Mesendoderm (in vitro differentiated cells): ENCODE results near the gene KLHL17.

ENCODE experiments used
- DNase-seq: peaks from one replicate; pipeline ENCODE4 v3.0.0; 2013
- H2AK5ac ChIP-seq: 2 replicates; pipeline ENCODE4 v1.6.1; 2013; ENCODE audit warnings: low read length, inconsistent platforms
- H2BK120ac ChIP-seq: 2 replicates; pipeline ENCODE4 v1.6.1; 2013; ENCODE audit warnings: low read depth, mild to moderate bottlenecking, low read length, moderate library complexity, mixed read lengths
- H2BK15ac ChIP-seq: replicated peaks from 2 replicates; pipeline ENCODE4 v1.6.1; 2013; ENCODE audit warnings: low read depth, mild to moderate bottlenecking, moderate library complexity
- H2BK5ac ChIP-seq: 2 replicates; pipeline ENCODE4 v1.6.1; 2013; ENCODE audit warnings: low read length, inconsistent platforms
- H3K18ac ChIP-seq: 2 replicates; pipeline ENCODE4 v1.6.1; 2013; ENCODE audit warnings: mild to moderate bottlenecking, low read length, mixed read lengths
- H3K23ac ChIP-seq: one replicate; pipeline ENCODE4 v1.6.1; 2013; ENCODE audit warnings: low read length
- H3K27ac ChIP-seq: 2 replicates; pipeline ENCODE4 v1.5.1; 2013; ENCODE audit warnings: low read depth, mild to moderate bottlenecking, inconsistent platforms, low read length, moderate library complexity
- H3K27me3 ChIP-seq: 2 replicates; pipeline ENCODE4 v1.6.1; 2013; ENCODE audit warnings: low read length, control low read depth, mild to moderate bottlenecking, inconsistent platforms; ENCODE audit not compliant: insufficient read depth, poor library complexity
- H3K36me3 ChIP-seq: 2 replicates; pipeline ENCODE4 v1.6.1; 2013; ENCODE audit warnings: low read length, inconsistent platforms; ENCODE audit not compliant: control insufficient read depth, insufficient read depth
- H3K4ac ChIP-seq: one replicate; pipeline ENCODE4 v1.6.1; 2013; ENCODE audit warnings: low read depth, mild to moderate bottlenecking, low read length, moderate library complexity
- H3K4me1 ChIP-seq: 2 replicates; pipeline ENCODE4 v1.6.1; 2013; ENCODE audit warnings: low read depth, low read length, inconsistent platforms; ENCODE audit not compliant: control insufficient read depth
- H3K4me2 ChIP-seq: 2 replicates; pipeline ENCODE4 v1.6.1; 2013; ENCODE audit warnings: low read length
- H3K4me3 ChIP-seq: 2 replicates; pipeline ENCODE4 v1.5.1; 2013; ENCODE audit warnings: mild to moderate bottlenecking, low read length
- H3K56ac ChIP-seq: one replicate; pipeline ENCODE4 v1.6.1; 2013; ENCODE audit warnings: low read length
- H3K79me1 ChIP-seq: 2 replicates; pipeline ENCODE4 v1.6.1; 2013; ENCODE audit warnings: low read length, inconsistent platforms
- H3K79me2 ChIP-seq: 2 replicates; pipeline ENCODE4 v1.6.1; 2013; ENCODE audit warnings: mild to moderate bottlenecking, low read length; ENCODE audit not compliant: control insufficient read depth, insufficient read depth
- H3K9ac ChIP-seq: 2 replicates; pipeline ENCODE4 v1.6.1; 2013; ENCODE audit warnings: low read length, inconsistent platforms
- H4K5ac ChIP-seq: one replicate; pipeline ENCODE4 v1.6.1; 2013; ENCODE audit warnings: low read length
- H4K8ac ChIP-seq: one replicate; pipeline ENCODE4 v1.6.1; 2013; ENCODE audit warnings: low read depth, mild to moderate bottlenecking, control low read depth, low read length, moderate library complexity
- WGBS: extraction: QIAGEN DNeasy Blood & Tissue Kit; methylation state at CpG from one replicate; pipeline ENCODE4 v1.1.7; 2013; ENCODE audit warnings: low lambda C conversion rate, missing lambda C conversion rate; ENCODE audit not compliant: insufficient coverage; ENCODE audit errors: extremely low coverage; 5-methylcytosine and 5-hydroxymethylcytosine counted together

The KLHL17 gene

DNA sequence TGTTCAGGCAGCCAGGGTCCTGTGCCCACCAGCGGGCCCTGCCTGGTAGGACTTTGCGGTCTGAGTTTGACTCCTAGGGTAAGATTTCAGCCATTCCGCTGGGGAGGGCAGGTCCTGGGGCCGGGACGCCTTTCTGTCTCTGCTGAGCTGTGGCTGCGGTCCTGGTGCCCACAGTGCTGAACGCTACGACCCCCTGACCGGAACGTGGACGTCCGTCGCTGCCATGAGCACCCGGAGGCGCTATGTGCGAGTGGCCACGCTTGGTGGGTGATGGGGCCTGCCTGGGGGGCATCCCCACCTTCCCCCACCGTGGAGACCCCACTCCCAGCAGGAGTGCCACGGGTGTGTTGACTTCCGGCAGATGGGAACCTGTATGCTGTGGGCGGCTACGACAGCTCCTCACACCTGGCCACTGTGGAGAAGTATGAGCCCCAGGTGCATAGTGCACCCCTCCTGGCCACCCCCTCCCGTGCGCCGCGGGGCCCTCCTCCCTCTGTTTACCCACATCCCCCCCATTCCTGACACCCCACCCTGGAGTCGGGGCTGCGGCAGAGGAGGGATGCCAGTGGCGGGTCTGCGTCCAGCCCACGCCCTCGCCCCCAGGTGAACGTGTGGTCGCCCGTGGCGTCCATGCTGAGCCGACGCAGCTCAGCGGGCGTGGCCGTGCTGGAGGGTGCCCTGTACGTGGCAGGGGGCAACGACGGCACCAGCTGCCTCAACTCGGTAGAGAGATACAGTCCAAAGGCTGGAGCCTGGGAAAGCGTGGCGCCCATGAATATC, 3.6 kb downstream of the KLHL17 start:
- no CpG with 5 or more reads among the region's 47 CpGs for WGBS
- Histone ChIP-seq H3K79me1 (no peaks in the 10 kb centered on the region), H3K18ac (no peak overlapping the region), H3K79me2 (peaks cover under 1% of the 10 kb centered on the region), H3K36me3 (no peaks in the 10 kb centered on the region), H3K27ac (no peak overlapping the region), H4K8ac (no peak overlapping the region), H2BK120ac (no peak overlapping the region), H3K4me1 (no peaks in the 10 kb centered on the region), H3K4me2 (no peak overlapping the region), H2AK5ac (no peak overlapping the region), H3K4ac (no peak overlapping the region), H4K5ac (no peak overlapping the region), H3K27me3 (no peaks in the 10 kb centered on the region), H3K56ac (no peak overlapping the region), H3K9ac (no peak overlapping the region), H2BK15ac (no peak overlapping the region), H2BK5ac (no peak overlapping the region), H3K4me3 (no peak overlapping the region), H3K23ac (no peak overlapping the region)
- no peak for DNase-seq

DNA sequence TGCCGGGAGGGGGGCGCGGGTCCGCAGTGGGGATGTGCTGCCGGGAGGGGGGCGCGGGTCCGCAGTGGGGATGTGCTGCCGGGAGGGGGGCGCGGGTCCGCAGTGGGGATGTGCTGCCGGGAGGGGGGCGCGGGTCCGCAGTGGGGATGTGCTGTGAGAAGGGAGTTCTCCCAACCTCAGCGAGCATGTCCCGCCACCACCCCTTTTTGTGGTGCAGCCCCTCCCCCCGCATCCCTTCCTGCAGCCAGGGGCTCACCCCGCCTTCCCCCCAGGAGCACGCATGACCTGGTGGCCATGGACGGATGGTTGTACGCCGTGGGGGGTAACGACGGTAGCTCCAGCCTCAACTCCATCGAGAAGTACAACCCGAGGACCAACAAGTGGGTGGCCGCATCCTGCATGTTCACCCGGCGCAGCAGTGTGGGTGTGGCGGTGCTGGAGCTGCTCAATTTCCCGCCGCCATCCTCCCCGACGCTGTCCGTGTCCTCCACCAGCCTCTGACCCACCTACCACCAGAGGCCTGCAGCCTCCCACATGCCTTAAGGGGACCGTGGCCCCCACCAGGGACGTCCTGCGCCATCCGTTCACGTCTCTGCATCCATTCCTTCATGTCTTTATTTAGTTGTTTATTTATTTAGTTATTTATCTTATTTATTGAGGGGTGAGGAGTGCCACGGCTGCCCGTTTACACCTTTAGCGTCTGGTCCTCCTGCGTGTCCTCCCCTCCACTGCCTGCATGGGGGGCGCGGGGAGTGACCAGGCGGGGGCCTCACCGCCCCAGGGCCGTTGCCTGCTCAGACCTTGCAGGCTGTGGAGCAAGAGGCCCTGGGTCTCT, 4.5 kb downstream of the KLHL17 start:
- no peak overlapping the region for H2BK15ac ChIP-seq
- H3K4ac ChIP-seq: no peak overlapping the region
- no peak overlapping the region for H2AK5ac ChIP-seq
- no peaks in the 10 kb centered on the region for H3K4me1 ChIP-seq
- H4K8ac ChIP-seq: no peak overlapping the region
- no peaks in the 10 kb centered on the region for H3K27me3 ChIP-seq
- H3K36me3 ChIP-seq: no peaks in the 10 kb centered on the region
- no peak overlapping the region for H2BK5ac ChIP-seq
- no peak overlapping the region for H3K27ac ChIP-seq
- H3K56ac ChIP-seq: no peak overlapping the region
- no peak overlapping the region for H3K23ac ChIP-seq
- no peak overlapping the region for H4K5ac ChIP-seq
- no peak overlapping the region for H3K4me2 ChIP-seq
- no peak overlapping the region for H3K18ac ChIP-seq
- no CpG with 5 or more reads among the region's 51 CpGs for WGBS
- DNase-seq: no peak
- no peaks in the 10 kb centered on the region for H3K79me1 ChIP-seq
- no peaks in the 10 kb centered on the region for H3K79me2 ChIP-seq
- no peak overlapping the region for H3K4me3 ChIP-seq
- no peak overlapping the region for H3K9ac ChIP-seq
- H2BK120ac ChIP-seq: no peak overlapping the region

DNA sequence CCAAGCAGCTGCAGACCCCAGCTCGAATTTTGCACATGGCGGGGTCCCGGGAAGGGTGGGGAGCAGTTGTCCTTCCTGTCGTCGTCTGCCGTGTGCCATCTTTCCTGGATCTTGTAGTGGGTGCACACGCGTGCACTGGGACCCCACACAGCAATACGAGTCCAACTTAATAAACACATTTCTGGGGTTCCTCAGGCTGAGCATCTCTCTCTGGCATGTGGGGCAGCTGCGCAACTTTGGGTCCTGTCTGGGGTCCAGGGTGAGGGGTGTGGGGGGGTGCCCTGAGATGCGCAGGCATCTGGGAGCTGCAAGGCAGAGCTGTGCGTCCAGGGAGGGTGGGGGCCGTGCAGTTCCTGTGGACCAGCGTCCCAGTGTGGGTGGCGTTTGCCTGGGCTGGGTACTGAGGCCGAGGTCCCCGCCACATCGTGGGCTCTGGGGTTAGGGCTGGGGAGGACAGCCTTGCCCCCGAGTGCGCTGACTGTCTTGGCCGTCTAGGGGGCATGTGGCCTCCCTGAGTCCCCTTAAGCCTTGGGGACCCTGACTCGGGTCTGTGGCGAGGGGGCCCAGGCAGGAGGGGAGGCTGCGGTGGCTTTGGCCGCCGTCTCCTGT, 5.2 kb downstream of the KLHL17 start:
- H3K27me3 ChIP-seq: no peaks in the 10 kb centered on the region
- no peak overlapping the region for H3K4me2 ChIP-seq
- H2BK120ac ChIP-seq: no peak overlapping the region
- no peaks in the 10 kb centered on the region for H3K36me3 ChIP-seq
- no CpG with 5 or more reads among the region's 26 CpGs for WGBS
- H3K79me1 ChIP-seq: no peaks in the 10 kb centered on the region
- no peak overlapping the region for H2AK5ac ChIP-seq
- no peak overlapping the region for H4K8ac ChIP-seq
- no peak overlapping the region for H3K4me3 ChIP-seq
- H3K79me2 ChIP-seq: no peaks in the 10 kb centered on the region
- no peak overlapping the region for H3K18ac ChIP-seq
- H3K4ac ChIP-seq: no peak overlapping the region
- DNase-seq: no peak
- H4K5ac ChIP-seq: no peak overlapping the region
- H3K23ac ChIP-seq: no peak overlapping the region
- no peak overlapping the region for H3K27ac ChIP-seq
- peak overlapping the region; percentile 2 for H3K56ac ChIP-seq
- H2BK5ac ChIP-seq: no peak overlapping the region
- peak overlapping the region; percentile 27 for H3K9ac ChIP-seq
- H3K4me1 ChIP-seq: no peaks in the 10 kb centered on the region
- no peak overlapping the region for H2BK15ac ChIP-seq

GRCh38 chr1:966135-966703, 5.8 kb downstream of the KLHL17 start, which contains the start of gene PLEKHN1:
Gene PLEKHN1 (plus strand): TSS chr1:966482. CDS start chr1:966532, 50 bp downstream.
- WGBS: no CpG with 5 or more reads among the region's 31 CpGs

DNA sequence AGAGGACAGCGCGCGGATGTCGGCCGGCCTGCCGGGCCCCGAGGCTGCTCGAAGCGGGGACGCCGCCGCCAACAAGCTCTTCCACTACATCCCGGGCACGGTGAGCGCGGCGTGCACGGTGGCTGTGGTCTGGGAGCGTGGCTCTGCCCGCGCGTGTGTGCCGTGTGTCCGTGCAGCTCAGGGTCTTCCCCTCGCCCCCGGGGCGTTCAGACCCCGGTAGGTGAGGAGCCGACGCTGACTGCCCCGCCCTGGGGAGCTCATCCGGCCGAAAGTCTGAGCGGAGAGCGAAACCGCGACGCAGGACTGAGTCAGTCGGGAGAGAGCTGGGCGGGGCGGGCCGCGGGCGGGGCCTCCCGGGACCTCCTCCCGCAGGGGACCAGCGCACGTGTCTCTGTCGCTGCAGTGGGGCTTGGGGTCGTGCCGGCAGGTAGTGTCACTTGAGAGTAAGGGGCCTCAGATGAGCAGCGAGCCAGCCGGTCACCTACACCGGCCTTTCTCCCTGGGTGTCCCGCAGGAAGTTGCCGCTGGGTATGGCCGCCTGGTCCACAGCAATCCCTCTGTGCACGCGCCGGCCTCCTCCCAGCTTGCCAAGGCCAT, 6.4 kb downstream of the KLHL17 start:
- Histone ChIP-seq H4K5ac (no peak overlapping the region), H3K27me3 (no peaks in the 10 kb centered on the region)
- WGBS: no CpG with 5 or more reads among the region's 60 CpGs

More at GRCh38 chr1:966135-966703, 5.8 kb downstream of the KLHL17 start, which contains the start of gene PLEKHN1:
- Histone ChIP-seq H3K27me3 (no peaks in the 10 kb centered on the region), H3K9ac (peak within 1 kb of the TSS; percentile 81), H3K4me2 (peak within 1 kb of the TSS; percentile 79), H4K5ac (no peak within 1 kb of the TSS), H3K36me3 (no peaks in the 10 kb centered on the region), H2BK15ac (no peak within 1 kb of the TSS), H4K8ac (no peak within 1 kb of the TSS), H2BK120ac (no peak within 1 kb of the TSS), H2AK5ac (no peak within 1 kb of the TSS), H3K18ac (no peak within 1 kb of the TSS), H3K4ac (no peak within 1 kb of the TSS), H3K4me1 (no peaks in the 10 kb centered on the region), H3K79me2 (no peaks in the 10 kb centered on the region), H3K27ac (no peak within 1 kb of the TSS), H2BK5ac (no peak within 1 kb of the TSS), H3K79me1 (no peaks in the 10 kb centered on the region), H3K56ac (peak within 1 kb of the TSS; percentile 94), H3K4me3 (peak within 1 kb of the TSS; percentile 30), H3K23ac (no peak within 1 kb of the TSS)
- peak; percentile 67 for DNase-seq

More for the DNA sequence above, 6.4 kb downstream of the KLHL17 start:
- H2AK5ac ChIP-seq: no peak overlapping the region
- H4K8ac ChIP-seq: no peak overlapping the region
- no peak overlapping the region for H2BK120ac ChIP-seq
- H3K18ac ChIP-seq: no peak overlapping the region
- no peak overlapping the region for H3K27ac ChIP-seq
- H3K36me3 ChIP-seq: no peaks in the 10 kb centered on the region
- H2BK5ac ChIP-seq: no peak overlapping the region
- H3K79me2 ChIP-seq: no peaks in the 10 kb centered on the region
- no peak overlapping the region for H2BK15ac ChIP-seq
- peak overlapping the region; percentile 79 for H3K4me2 ChIP-seq
- H3K23ac ChIP-seq: no peak overlapping the region
- no peaks in the 10 kb centered on the region for H3K79me1 ChIP-seq
- peak overlapping the region; percentile 81 for H3K9ac ChIP-seq
- no peaks in the 10 kb centered on the region for H3K4me1 ChIP-seq
- peak; percentile 69 for DNase-seq
- no peak overlapping the region for H3K4ac ChIP-seq
- H3K4me3 ChIP-seq: peak overlapping the region; percentile 30
- peak overlapping the region; percentile 94 for H3K56ac ChIP-seq
